PC-9 (cell line): ENCODE results near the gene SPOCK2. TPM values are rescaled to one million over a fixed set of nuclear protein-coding genes. Genes with fewer than 3 reads are reported as not detected.

Experiments
- BruUV-seq: library from RNA; stranded (reverse); fragments of 400-500 nt; replicated peaks from 2 replicates; lab custom pipeline; 2021; lab: Mats Ljungman, UMichigan
- CTCF ChIA-PET: fragments of 300-600 bp; sonication (Branson Sonifier 250); formaldehyde crosslinking; loops from one replicate; lab custom pipeline; 2022; ENCODE audit warnings: antibody characterized with exemption; lab: Charles Lee
- POLR2A ChIA-PET: fragments of 300-600 bp; sonication (Branson Sonifier 250); formaldehyde crosslinking; loops from one replicate; lab custom pipeline; 2022; ENCODE audit warnings: antibody characterized with exemption; ENCODE audit not compliant: unreplicated experiment; lab: Charles Lee
- DNase-seq, 2 experiments: peaks; one replicate each; pipeline versions ENCODE4 v3.0.0 to v3.0.0-alpha.2; 2015 to 2022; ENCODE audit warnings: mixed read lengths in 1 of 2
- H2AFZ ChIP-seq: fragments of 200-600 bp; sonication (generic); 2 replicates; pipeline ENCODE4 v1.8.1; 2017; ENCODE audit warnings: antibody characterized with exemption
- H3F3A ChIP-seq: fragments of 200-600 bp; sonication (generic); 2 replicates; pipeline ENCODE4 v1.8.1; 2017; ENCODE audit warnings: antibody characterized with exemption, mild to moderate bottlenecking, low read depth; ENCODE audit not compliant: insufficient read depth
- H3K27ac ChIP-seq: fragments of 200-600 bp; sonication (generic); 2 replicates; pipeline ENCODE4 v1.6.1; 2016; ENCODE audit warnings: mixed run types
- H3K27me3 ChIP-seq: fragments of 200-600 bp; sonication (generic); 2 replicates; pipeline ENCODE4 v1.6.1; 2016; ENCODE audit warnings: low read depth, mixed run types; ENCODE audit not compliant: insufficient read depth
- H3K36me3 ChIP-seq: fragments of 200-600 bp; sonication (generic); 2 replicates; pipeline ENCODE4 v1.6.1; 2016; ENCODE audit warnings: low read depth, mixed run types
- H3K4me1 ChIP-seq: fragments of 200-600 bp; sonication (generic); replicated peaks from 2 replicates; pipeline ENCODE4 v1.6.1; 2016; ENCODE audit warnings: mixed run types; ENCODE audit not compliant: insufficient read depth
- H3K4me2 ChIP-seq: fragments of 200-600 bp; sonication (generic); 2 replicates; pipeline ENCODE4 v1.6.1; 2017; ENCODE audit warnings: mixed run types
- H3K4me3 ChIP-seq: fragments of 200-600 bp; sonication (generic); 2 replicates; pipeline ENCODE4 v1.6.1; 2016; ENCODE audit warnings: mixed run types
- H3K79me2 ChIP-seq: fragments of 200-600 bp; sonication (generic); 2 replicates; pipeline ENCODE4 v1.6.1; 2017; ENCODE audit warnings: low read depth, mixed run types
- H3K9me2 ChIP-seq: fragments of 200-600 bp; sonication (generic); 2 replicates; pipeline ENCODE4 v1.8.1; 2017; ENCODE audit warnings: mild to moderate bottlenecking; ENCODE audit not compliant: insufficient read depth
- H3K9me3 ChIP-seq: fragments of 200-600 bp; sonication (generic); 2 replicates; pipeline ENCODE4 v1.8.1; 2016; ENCODE audit warnings: low read depth; ENCODE audit not compliant: insufficient read depth
- H4K20me1 ChIP-seq: fragments of 200-600 bp; sonication (generic); 2 replicates; pipeline ENCODE4 v1.8.1; 2017; ENCODE audit not compliant: insufficient read depth
- CTCF ChIP-seq: fragments of 200-600 bp; sonication (generic); conservative IDR thresholded peaks from 2 replicates; pipeline ENCODE4 v1.6.1; 2017; ENCODE audit warnings: mixed run types, antibody characterized with exemption, mild to moderate bottlenecking, moderate library complexity
- EZH2 ChIP-seq: fragments of 200-600 bp; sonication (generic); IDR thresholded peaks from 2 replicates; pipeline ENCODE4 v1.8.0; 2017; ENCODE audit warnings: antibody characterized with exemption, low read depth
- intact Hi-C: fragments of 100-400 bp; cut with micrococcal nuclease; formaldehyde crosslinking; loops from one replicate; pipeline ENCODE4 v1.10.0; 2022; ENCODE audit not compliant: unreplicated experiment
- total RNA-seq: library from RNA; stranded (reverse); gene quantifications from 2 replicates; pipeline ENCODE4 v1.2.3, GENCODE V29; 2021

Gene SPOCK2
- total RNA-seq, 1 experiment from 2014 or later, result 5.3 TPM

- no peak overlapping the region for H3K4me2 ChIP-seq
- H3K79me2 ChIP-seq, result no peaks in the 10 kb centered on the region
- H3K36me3 ChIP-seq, result no peaks in the 10 kb centered on the region
- H3K9me2 ChIP-seq, result no peaks in the 10 kb centered on the region
- POLR2A ChIA-PET, result no interaction called here
- no peaks in the 10 kb centered on the region for H4K20me1 ChIP-seq
- peaks cover 9% of the 10 kb centered on the region for H3K4me1 ChIP-seq
- CTCF ChIA-PET, result no interaction called here
- TF ChIP-seq EZH2 (no peak), CTCF (no peak)
- no peak for DNase-seq
- intact Hi-C loops, result no loop called here
- H3K27me3 ChIP-seq, result no peaks in the 10 kb centered on the region
- H2AFZ ChIP-seq, result no peak overlapping the region
- no peaks in the 10 kb centered on the region for H3K9me3 ChIP-seq
- BruUV-seq, result no TSS peak
- H3K4me3 ChIP-seq, result no peak overlapping the region
- peaks cover 4% of the 10 kb centered on the region; the same call in 1 of the 2 replicates for H3F3A ChIP-seq
- H3K27ac ChIP-seq, result no peak overlapping the region
Measured at GRCh38 chr10:72073708-72074573, 14.4 kb downstream of the SPOCK2 start.

- no peak overlapping the region for H3K27ac ChIP-seq
- no peak overlapping the region for H3K4me2 ChIP-seq
- H3K27me3 ChIP-seq, result no peaks in the 10 kb centered on the region
- H2AFZ ChIP-seq, result no peak overlapping the region
- no peaks in the 10 kb centered on the region for H3K9me2 ChIP-seq
- CTCF ChIA-PET, result interaction anchor here (1.0 kb wide), 1 partner anchor 11 kb away, joined by 3 read pairs; no protein-coding TSS in a partner anchor
- no peaks in the 10 kb centered on the region for H3K79me2 ChIP-seq
- H4K20me1 ChIP-seq, result no peaks in the 10 kb centered on the region
- intact Hi-C loops, result no loop called here
- no peak overlapping the region for H3K4me3 ChIP-seq
- no TSS peak for BruUV-seq
- no peak for TF ChIP-seq EZH2
- no peak for TF ChIP-seq CTCF
- H3K4me1 ChIP-seq, result peaks cover 8% of the 10 kb centered on the region; the same call in 1 of the 2 replicates
- no peaks in the 10 kb centered on the region for H3K9me3 ChIP-seq
- H3F3A ChIP-seq, result no peaks in the 10 kb centered on the region
- POLR2A ChIA-PET, result interaction anchor here (0.6 kb wide), 1 partner anchor 103 kb away, joined by 4 read pairs; no protein-coding TSS in a partner anchor
- no peak for DNase-seq
- H3K36me3 ChIP-seq, result no peaks in the 10 kb centered on the region
Measured at GRCh38 chr10:72072639-72073038, 15.7 kb downstream of the SPOCK2 start.

GRCh38 chr10:72072046-72072445, 16.3 kb downstream of the SPOCK2 start:
- intact Hi-C loops, result no loop called here
- no peaks in the 10 kb centered on the region for H3F3A ChIP-seq
- peaks cover 8% of the 10 kb centered on the region; the same call in 1 of the 2 replicates for H3K4me1 ChIP-seq
- no peak overlapping the region for H3K4me3 ChIP-seq
- no peaks in the 10 kb centered on the region for H3K9me3 ChIP-seq
- ChIA-PET POLR2A (no interaction called here), CTCF (interaction anchor here (0.6 to 1.0 kb wide), 2 partner anchors 10 to 291 kb away, joined by 3 to 4 read pairs; no protein-coding TSS in a partner anchor)
- H3K79me2 ChIP-seq, result no peaks in the 10 kb centered on the region
- H3K36me3 ChIP-seq, result no peaks in the 10 kb centered on the region
- H3K4me2 ChIP-seq, result no peak overlapping the region
- DNase-seq, result peak in 1 of 2 experiments; percentile 1
- no peaks in the 10 kb centered on the region for H4K20me1 ChIP-seq
- H3K27ac ChIP-seq, result no peak overlapping the region
- TF ChIP-seq EZH2, result no peak
- no peak for TF ChIP-seq CTCF
- no peaks in the 10 kb centered on the region for H3K9me2 ChIP-seq
- BruUV-seq, result no TSS peak
- H2AFZ ChIP-seq, result no peak overlapping the region
- no peaks in the 10 kb centered on the region for H3K27me3 ChIP-seq
